ENCODE data around the gene ATXN2.
A peak's percentile ranks its signal among the peaks of the same experiment; 100 is the strongest.
"Not testable (repeated sequence)": the region's sequence is repeated elsewhere in the genome, so short reads cannot be mapped to it uniquely, and the experiment has no call there.

Gene ATXN2

DNA sequence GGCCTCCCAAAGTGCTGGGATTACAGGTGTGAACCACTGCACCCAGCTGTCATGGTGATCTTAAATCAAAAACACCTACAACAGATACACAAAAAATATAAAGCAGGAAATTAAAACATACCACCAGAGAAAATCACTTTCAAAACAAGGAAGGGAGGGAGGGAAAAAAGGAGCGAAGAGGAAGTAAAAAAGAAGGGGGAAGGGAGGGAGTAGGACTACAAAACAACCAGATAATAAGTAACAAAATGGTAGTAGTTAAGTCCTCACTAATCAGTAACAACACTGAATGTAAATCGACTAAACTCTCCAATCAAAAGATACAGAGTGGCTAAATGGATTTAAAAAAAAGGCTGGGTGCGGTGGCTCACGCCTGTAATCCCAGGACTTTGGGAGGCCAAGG, 104.4 kb downstream of the ATXN2 start:
- DNase-seq (no peak), ATAC-seq (no peak)

DNA sequence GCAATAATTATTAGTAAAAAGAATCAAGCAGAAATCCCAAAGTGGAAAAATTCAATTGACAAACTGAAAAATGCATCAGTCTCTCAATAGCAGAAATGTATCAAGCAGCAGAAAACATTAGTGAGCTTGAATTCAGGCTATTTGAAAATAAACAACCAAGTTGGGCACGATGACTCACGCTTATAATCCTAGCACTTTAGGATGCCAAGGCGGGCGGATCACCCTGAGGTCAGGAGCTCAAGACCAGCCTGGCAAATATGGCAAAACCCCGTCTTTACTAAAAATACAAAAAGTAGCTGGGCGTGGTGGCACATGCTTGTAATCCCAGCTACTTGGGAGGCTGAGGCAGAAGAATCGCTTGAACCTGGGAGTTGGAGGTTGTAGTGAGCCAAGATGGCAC, 106.1 kb downstream of the ATXN2 start:
- not testable (repeated sequence) for ATAC-seq

GRCh38 chr12:111488798-111489197, 110.3 kb downstream of the ATXN2 start:
- ATAC-seq = no peak
- DNase-seq = no peak

More for the DNA sequence above, 106.1 kb downstream of the ATXN2 start:
- not testable (repeated sequence) for DNase-seq

- ATAC-seq (no peak), DNase-seq (no peak)
These were observed 110.8 kb downstream of the ATXN2 start for GRCh38 chr12:111488271-111488670.

DNA sequence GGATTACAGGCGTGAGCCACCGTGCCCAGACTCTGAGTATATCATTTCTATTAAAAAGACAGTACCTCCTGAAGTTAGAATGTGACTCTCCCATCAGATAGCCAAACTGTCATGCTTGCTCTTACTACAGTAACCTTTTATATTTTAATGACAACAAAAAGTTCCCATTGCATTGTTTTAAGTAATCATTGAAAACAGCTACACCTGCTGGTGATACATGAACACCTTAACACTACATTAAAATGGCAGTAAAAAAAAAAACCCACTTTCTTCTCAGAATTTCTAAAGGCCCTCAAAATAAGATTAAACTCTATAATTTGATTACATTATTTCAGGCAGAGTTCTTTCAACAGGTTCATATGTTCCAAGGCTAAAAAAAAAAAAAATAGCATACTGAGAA, 116.7 kb downstream of the ATXN2 start:
- DNase-seq (no peak), ATAC-seq (no peak)

DNA sequence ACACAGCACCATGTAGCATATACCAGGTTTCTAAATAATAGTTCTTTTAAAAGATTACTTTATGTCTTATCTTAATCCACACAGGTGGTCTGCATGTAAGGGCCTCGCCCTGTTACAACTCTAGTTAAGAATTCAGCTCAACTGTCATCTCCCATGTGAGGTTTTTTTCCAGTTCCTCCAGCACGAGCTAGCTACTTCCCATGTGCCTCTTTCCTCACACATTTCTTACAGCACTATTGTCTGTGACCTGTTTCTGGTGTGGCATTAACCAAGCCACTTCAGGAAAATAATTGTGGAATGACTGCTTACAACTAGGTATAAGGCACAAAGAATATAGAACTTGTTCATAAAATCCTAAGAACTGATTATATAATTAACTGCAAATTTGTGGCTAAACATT, 127.9 kb downstream of the ATXN2 start:
- ATAC-seq (no peak), DNase-seq (no peak)

GRCh38 chr12:111469401-111469800, 129.7 kb downstream of the ATXN2 start:
- DNase-seq (no peak), ATAC-seq (no peak)

GRCh38 chr12:111467857-111468241, 131.3 kb downstream of the ATXN2 start:
- ATAC-seq (no peak), DNase-seq (no peak)

- no peak for DNase-seq
- ATAC-seq = no peak
These were observed 131.8 kb downstream of the ATXN2 start for GRCh38 chr12:111467092-111467856.

- DNase-seq (no peak), ATAC-seq (no peak)
These were observed 136.8 kb downstream of the ATXN2 start for GRCh38 chr12:111462210-111462769.

DNA sequence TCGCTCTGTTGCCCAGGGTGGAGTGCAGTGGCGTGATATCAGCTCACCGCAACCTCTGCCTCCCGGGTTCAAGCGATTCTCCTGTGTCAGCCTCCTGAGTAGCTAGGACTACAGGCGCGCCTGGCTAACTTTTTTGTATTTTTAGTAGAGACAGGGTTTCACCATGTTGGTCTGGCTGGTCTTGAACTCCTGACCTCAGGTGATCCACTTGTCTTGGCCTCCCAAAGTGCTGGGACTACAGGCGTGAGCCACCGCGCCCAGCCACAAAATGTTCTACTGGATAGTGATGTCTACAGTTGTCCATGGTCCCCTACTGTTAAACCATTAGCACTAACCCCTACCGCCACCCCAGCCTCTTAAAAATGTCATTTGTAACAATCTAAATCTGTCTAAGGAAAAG, 139.0 kb downstream of the ATXN2 start:
- not testable (repeated sequence) for ATAC-seq, DNase-seq

- DNase-seq (no peak), ATAC-seq (no peak)
These were observed 140.5 kb downstream of the ATXN2 start for GRCh38 chr12:111458546-111459172.

GRCh38 chr12:111457577-111457976, 141.5 kb downstream of the ATXN2 start:
- ATAC-seq (no peak), DNase-seq (no peak)

DNA sequence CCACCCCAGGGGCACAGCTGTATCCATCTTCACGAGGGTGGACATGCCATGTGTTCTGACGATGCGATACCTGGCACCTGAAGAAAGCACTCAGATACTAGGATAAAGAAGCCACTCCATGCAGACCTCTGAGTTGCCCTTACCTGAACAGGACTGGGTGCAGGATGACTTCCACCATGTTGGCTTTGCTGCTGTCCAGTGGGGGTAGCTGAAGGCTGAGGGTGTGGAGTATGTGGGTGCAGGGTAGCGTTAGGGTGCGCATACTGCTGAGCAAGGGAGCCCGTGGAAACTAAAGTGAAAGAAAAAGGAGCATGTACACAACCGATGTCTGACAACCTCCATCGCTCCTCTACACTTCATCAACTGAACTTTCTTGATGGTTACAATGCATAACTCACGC, 142.0 kb downstream of the ATXN2 start:
- ATAC-seq (no peak), DNase-seq (no peak)

DNA sequence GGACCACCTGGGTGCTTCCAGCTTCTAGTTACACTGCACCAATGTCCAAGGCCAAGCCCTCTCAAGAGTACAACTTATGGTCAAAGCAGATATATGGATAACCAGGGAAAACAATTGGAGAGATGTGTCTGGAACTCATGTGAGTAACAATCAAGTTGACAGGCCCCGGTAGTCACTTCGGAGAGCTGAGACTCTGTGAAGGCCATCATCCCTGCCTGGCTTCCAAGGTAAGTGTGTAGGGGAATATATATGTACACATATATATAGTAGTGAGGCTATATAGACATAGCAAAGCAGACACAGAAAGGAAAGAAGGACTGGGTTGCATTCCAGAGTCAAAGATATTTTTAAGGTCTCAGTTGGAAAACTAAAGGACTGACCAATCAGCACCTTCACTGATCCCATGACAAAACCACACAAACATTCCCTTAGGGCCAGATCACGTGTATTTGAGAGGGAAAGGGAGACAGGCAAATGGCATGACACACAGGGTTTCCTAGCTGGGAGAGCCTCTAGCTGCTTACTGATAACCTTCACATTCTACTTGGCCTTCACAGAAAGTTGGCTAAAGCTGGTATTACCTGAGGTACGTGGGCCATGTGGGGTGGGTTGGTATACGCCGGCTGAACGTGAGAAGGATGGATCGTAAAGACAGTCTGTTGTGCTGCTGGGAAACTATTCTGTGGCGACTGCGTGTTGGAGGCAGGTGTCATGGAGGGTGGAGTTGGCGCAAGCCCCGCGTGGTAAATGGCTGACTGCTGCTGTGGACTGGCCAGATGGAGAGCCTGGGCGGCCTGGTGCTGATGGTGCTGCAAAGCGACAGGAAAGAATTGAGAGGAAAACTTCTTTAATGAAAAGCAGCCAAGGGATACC, 143.4 kb downstream of the ATXN2 start:
- no peak for DNase-seq
- ATAC-seq = no peak

DNA sequence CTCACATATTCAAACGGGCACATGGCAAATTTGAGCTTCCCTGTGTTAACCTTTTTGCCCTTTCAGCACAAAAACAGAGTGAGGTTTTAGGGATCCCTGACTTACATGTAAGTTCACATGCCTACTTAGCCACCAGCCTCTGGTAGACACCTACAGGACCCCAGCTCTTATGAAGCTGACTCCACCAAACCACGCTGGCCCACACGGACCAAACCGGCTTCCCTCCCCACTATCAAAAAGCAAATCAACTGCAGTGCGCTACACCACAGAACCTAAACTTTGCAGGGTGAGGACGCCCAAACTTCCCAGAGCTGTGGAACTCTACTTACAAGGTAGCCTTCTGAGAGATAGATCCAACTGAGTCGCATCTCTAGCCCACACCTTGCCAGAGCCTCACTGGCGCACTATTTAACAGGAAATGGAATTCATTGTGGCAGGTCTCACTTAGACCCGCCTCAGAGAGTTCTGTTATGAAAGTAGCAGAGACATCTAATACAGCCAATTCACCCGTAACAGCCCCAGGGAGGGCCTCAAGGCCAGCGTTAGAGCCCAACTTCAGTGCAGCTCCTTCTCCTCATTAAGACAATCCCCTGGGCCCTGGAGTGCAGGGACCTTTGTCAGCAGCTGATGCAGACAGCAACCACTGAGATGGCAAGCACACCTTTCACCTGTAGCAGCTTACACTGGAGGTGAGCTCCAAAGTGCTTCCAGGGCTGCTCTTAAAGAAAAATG, 144.2 kb downstream of the ATXN2 start:
- ATAC-seq = no peak
- DNase-seq = no peak

DNA sequence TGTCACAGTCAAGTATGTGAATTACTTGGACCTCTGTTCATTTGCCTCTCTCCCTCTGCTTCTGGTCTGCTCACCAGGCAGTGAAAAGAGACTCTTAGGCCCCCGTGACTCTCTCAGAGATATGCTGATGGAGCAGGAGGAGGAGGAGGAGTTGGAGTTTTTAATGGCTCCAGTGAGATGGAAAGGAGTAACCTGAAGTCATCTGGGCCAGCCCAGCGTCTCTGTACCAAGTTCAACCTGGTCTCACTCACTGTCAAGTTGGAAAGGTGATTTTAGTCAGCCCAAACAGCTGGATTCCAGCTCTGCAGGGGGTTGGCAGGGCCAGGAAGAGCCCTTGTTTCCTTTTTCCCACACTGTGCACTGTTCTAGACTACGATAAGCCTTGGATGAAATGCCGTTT, 144.8 kb downstream of the ATXN2 start:
- ATAC-seq (no peak), DNase-seq (no peak)

- DNase-seq (no peak), ATAC-seq (no peak)
These were observed 145.8 kb downstream of the ATXN2 start for GRCh38 chr12:111453071-111453989.

DNA sequence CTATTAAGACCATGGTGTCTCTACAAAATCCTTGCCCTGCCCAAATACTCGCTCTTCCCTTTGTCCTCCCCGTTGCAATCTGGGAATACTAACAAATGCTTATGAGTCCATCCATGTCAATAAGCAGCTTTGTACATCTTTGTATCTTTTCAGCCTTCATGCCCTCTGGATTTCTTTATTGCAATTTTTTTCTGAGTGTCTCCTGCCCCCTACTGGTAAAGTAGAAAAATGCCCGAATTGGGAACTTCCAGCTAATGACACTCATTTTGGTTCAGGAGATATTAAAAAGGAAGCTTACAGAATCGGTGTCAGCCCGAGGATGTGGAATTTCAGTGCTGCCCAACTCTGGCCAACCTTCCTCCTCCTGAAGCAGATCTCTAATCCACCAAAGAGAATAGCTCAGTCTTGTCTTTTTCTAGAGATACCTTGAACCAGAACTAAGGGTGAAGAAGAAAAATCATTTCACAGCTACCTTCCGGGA, 147.4 kb downstream of the ATXN2 start:
- DNase-seq (no peak), ATAC-seq (peak; percentile 21)

DNA sequence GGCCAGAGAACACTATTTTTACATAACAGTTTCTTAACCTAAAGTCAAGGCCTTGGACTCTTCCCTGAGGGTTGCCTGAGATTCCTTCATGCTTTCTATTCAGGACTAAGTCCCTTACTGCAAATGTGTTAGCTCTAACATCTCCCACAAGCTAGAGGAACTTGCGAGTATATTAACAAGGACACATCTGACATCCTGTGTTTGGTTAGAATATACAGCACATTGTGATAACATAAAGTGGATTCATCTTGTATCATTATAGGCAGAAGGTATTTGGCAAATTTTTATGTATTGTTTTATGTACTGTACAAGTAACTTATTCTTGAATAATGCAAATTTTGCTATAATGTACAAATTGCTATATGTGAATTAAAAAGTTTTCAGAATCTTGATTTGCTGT, 147.9 kb downstream of the ATXN2 start:
- no peak for ATAC-seq
- DNase-seq = no peak

DNA sequence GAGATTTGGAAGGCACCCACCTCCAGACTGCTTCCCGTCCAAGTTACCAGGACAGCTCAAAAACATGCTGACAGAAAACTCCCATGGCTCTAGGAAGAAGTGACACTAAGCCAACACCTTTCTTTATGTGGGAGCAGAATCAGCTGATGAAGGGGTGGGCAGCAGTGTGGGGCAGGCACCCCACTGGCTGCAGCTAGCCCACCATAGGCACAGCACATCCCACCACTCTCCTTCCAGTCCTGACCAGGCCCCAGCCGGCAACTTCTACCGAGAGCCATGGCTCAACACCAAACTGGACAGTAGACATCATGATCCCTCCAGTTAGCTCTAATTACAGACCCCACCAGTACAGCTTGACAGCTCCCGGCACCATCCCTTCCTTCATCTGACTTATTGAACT, 148.4 kb downstream of the ATXN2 start:
- DNase-seq (no peak), ATAC-seq (no peak)

Data from stimulated activated naive CD8-positive, alpha-beta T cell treated with anti-CD3 and anti-CD28 coated beads, Interleukin-15, Interleukin-2, amounts not matched to agents 100 U/mL and 50 U/mL, for 24 hours (primary cell).